Endothelial cell of umbilical vein (primary cell): Measurements from ENCODE around the gene AKR7A3. TPM values are rescaled to one million over a fixed set of nuclear protein-coding genes. Genes with fewer than 3 reads are reported as not detected.

ENCODE experiments used
- BruUV-seq: library from RNA; stranded (reverse); fragments of 400-500 nt; replicated peaks from 2 replicates; lab custom pipeline; 2021; lab: Mats Ljungman, UMichigan
- CTCF ChIA-PET: fragments of 300-600, 350-600 bp; sonication (Branson Sonifier 250); formaldehyde crosslinking; loops from one replicate; lab custom pipeline; 2021; ENCODE audit warnings: antibody characterized with exemption, inconsistent platforms; lab: Charles Lee
- POLR2A ChIA-PET: fragments of 300-600, 350-600 bp; sonication (Branson Sonifier 250); formaldehyde crosslinking; loops from one replicate; lab custom pipeline; 2021; ENCODE audit warnings: antibody characterized with exemption, inconsistent platforms; lab: Charles Lee
- DNase-seq: peaks from one replicate; pipeline ENCODE4 v3.0.0-alpha.2; 2011; ENCODE audit warnings: low read depth, low spot score
- FAIRE-seq: peaks from 2 replicates; lab custom pipeline; 2011; peaks lifted over from hg19 to GRCh38; lab: Jason Lieb, UNC
- H2AFZ ChIP-seq: 2 replicates; pipeline ENCODE4 v1.6.0; 2012; ENCODE audit warnings: low read depth, low read length, control low read depth, inconsistent platforms
- H3K27ac ChIP-seq: 2 replicates; pipeline ENCODE4 v1.5.1; 2011; ENCODE audit warnings: low read depth, mild to moderate bottlenecking, control low read depth, low read length, moderate library complexity; ENCODE audit not compliant: insufficient read depth
- H3K27me3 ChIP-seq, 2 experiments: 2 replicates each; pipeline versions ENCODE4 v1.6.0 to v1.6.1; 2011; ENCODE audit warnings: low read length in 2 of 2, mixed read lengths in 1 of 2; ENCODE audit not compliant: control insufficient read depth in 2 of 2, insufficient read depth in 2 of 2
- H3K36me3 ChIP-seq, 2 experiments: 2 replicates in 1 of 2; 3 replicates in 1 of 2; pipeline ENCODE4 v1.5.1; 2011; ENCODE audit warnings: low read length in 2 of 2, mild to moderate bottlenecking in 1 of 2, moderate library complexity in 1 of 2; ENCODE audit not compliant: control insufficient read depth in 2 of 2, insufficient read depth in 2 of 2; ENCODE audit errors: extremely low read depth in 1 of 2
- H3K4me1 ChIP-seq: 3 replicates; pipeline ENCODE4 v1.5.1; 2011; ENCODE audit warnings: mild to moderate bottlenecking, low read length; ENCODE audit not compliant: control insufficient read depth, insufficient read depth; ENCODE audit errors: extremely low read depth
- H3K4me2 ChIP-seq: 2 replicates; pipeline ENCODE4 v1.6.1; 2011; ENCODE audit warnings: low read length, control low read depth, mixed read lengths; ENCODE audit not compliant: insufficient read depth
- H3K4me3 ChIP-seq, 3 experiments: fragments of 200-600 bp in 1 of 3; sonication (generic), shearing (Covaris generic) in 1 of 3; replicated peaks in 1 of 3; 2 replicates each; pipeline ENCODE4 v1.5.1; 2011 to 2016; ENCODE audit warnings: control low read depth in 3 of 3, low read length in 3 of 3, mild to moderate bottlenecking in 2 of 3, inconsistent platforms in 1 of 3, low read depth in 1 of 3, moderate library complexity in 1 of 3; ENCODE audit not compliant: insufficient read depth in 1 of 3
- H3K79me2 ChIP-seq: 2 replicates; pipeline ENCODE4 v1.6.0; 2012; ENCODE audit warnings: low read length, inconsistent platforms; ENCODE audit not compliant: control insufficient read depth, insufficient read depth
- H3K9ac ChIP-seq: replicated peaks from 2 replicates; pipeline ENCODE3; 2011; ENCODE audit warnings: low read length, control low read depth; ENCODE audit not compliant: insufficient read depth; ENCODE audit errors: extremely low read depth
- H3K9me1 ChIP-seq: replicated peaks from 3 replicates; pipeline ENCODE4 v1.6.0; 2011; ENCODE audit warnings: mild to moderate bottlenecking, low read length; ENCODE audit not compliant: control insufficient read depth, insufficient read depth; ENCODE audit errors: extremely low read depth
- H3K9me3 ChIP-seq: replicated peaks from 2 replicates; pipeline ENCODE4 v1.5.1; 2012; ENCODE audit warnings: low read length, inconsistent platforms; ENCODE audit not compliant: control insufficient read depth, insufficient read depth
- H4K20me1 ChIP-seq: replicated peaks from 2 replicates; pipeline ENCODE3; 2011; ENCODE audit warnings: mild to moderate bottlenecking, low read length; ENCODE audit not compliant: control insufficient read depth, insufficient read depth; ENCODE audit errors: extremely low read depth
- GATA2 ChIP-seq: IDR thresholded peaks from 2 replicates; pipeline ENCODE4 v1.7.0; 2011; ENCODE audit warnings: low read depth, mild to moderate bottlenecking, moderate library complexity, mixed read lengths, low read length; ENCODE audit not compliant: insufficient read length, insufficient read depth
- JUN ChIP-seq: IDR thresholded peaks from 2 replicates; pipeline ENCODE4 v1.6.1; 2011; ENCODE audit warnings: borderline replicate concordance, low read depth; ENCODE audit not compliant: insufficient read length, insufficient read depth
- MYC ChIP-seq: IDR thresholded peaks from one replicate; pipeline ENCODE4 v1.6.1; 2011; ENCODE audit warnings: mild to moderate bottlenecking, low read depth, low read length
- POLR2A ChIP-seq: IDR thresholded peaks from 2 replicates; pipeline ENCODE4 v1.6.1; 2012; ENCODE audit warnings: low read depth, mild to moderate bottlenecking, control low read depth, low read length
- POLR2AphosphoS5 ChIP-seq: IDR thresholded peaks from 2 replicates; pipeline ENCODE4 v1.6.1; 2012; ENCODE audit warnings: low read depth, mild to moderate bottlenecking, control low read depth, low read length, moderate library complexity; ENCODE audit not compliant: insufficient read depth
- dilution Hi-C: fragments of 300-500 bp; cut with MboI; formaldehyde crosslinking; loops from one replicate; pipeline ENCODE4 v1.15.0; 2019; ENCODE audit warnings: low sequenced_read_pairs; ENCODE audit not compliant: extremely low pct_ligation_motif_present
- intact Hi-C: fragments of 100-400 bp; cut with micrococcal nuclease; formaldehyde crosslinking; loops from one replicate; pipeline ENCODE4 v1.10.0; 2022
- polyA plus RNA-seq, 4 experiments: library from polyadenylated mRNA; depleted of rRNA in 3 of 4; stranded (reverse) in 3 of 4; unstranded in 1 of 4; fragments of >200 nt; gene quantifications; 2 replicates each; pipeline versions ENCODE4 v1.2.1 to v1.2.3, GENCODE V29; 2011 to 2012; ENCODE audit warnings: missing spikeins in 1 of 4
- total RNA-seq: library from RNA; stranded (reverse); gene quantifications from 2 replicates; pipeline ENCODE4 v1.2.3, GENCODE V29; 2021
- TF ChIP-seq, protein P1 (sequence below): IDR thresholded peaks from 2 replicates; pipeline ENCODE4 v1.6.1; 2011; ENCODE audit not compliant: insufficient read depth, insufficient read length
- TF ChIP-seq, protein P2 (sequence below), 2 donors: IDR thresholded peaks; 1 replicate in 1 of 2; 2 replicates in 1 of 2; pipeline ENCODE4 v1.5.1; 2011; ENCODE audit warnings: low read length in 2 of 2, mild to moderate bottlenecking in 2 of 2, moderate library complexity in 2 of 2, control low read depth in 1 of 2, inconsistent platforms in 1 of 2, low read depth in 1 of 2; ENCODE audit not compliant: insufficient read depth in 1 of 2; ENCODE audit errors: extremely low read depth in 1 of 2

Gene AKR7A3
- total and polyA plus RNA-seq, 2 donors (not counting 3 experiments of a cell fraction or from before 2014, with no cell fraction given): 0.49 to 0.50 TPM

DNA sequence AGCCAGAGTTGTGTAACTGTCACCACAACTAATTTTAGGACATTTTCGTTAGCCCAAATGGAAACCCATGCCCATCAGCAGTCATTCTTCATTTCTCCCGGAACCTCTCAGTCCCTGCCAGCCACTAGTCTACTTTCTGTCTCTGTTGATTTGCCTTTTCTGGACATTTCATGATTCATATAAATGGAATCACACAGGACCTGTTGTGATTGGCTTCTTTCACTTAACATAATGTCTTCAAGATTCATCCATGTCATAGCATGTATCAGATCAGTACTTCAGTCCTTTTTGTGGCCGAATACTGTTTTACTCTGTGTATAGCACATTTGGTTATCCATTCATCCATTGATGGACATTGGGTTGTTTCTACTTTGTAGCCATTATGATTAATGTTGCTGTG is 30.6 kb upstream of the AKR7A3 start:
- H3K9me3 ChIP-seq: no peaks in the 10 kb centered on the region
- dilution Hi-C loops (no loop called here), intact Hi-C loops (no loop called here)
- H4K20me1 ChIP-seq: no peaks in the 10 kb centered on the region
- DNase-seq: no peak
- H3K27me3 ChIP-seq: no peaks in the 10 kb centered on the region
- no peak overlapping the region for H3K4me2 ChIP-seq
- H3K4me3 ChIP-seq: no peak overlapping the region
- H3K4me1 ChIP-seq: peaks cover 8% of the 10 kb centered on the region
- POLR2A ChIA-PET: interaction anchor here (0.6 kb wide), 1 partner anchor 23 kb away, joined by 7 read pairs; no protein-coding TSS in a partner anchor
- H3K9me1 ChIP-seq: no peaks in the 10 kb centered on the region
- H3K27ac ChIP-seq: no peak overlapping the region
- no peak for FAIRE-seq
- no peak overlapping the region for H3K9ac ChIP-seq
- H3K79me2 ChIP-seq: no peaks in the 10 kb centered on the region
- no TSS peak for BruUV-seq
- H3K36me3 ChIP-seq: peaks cover 2 to 9% of the 10 kb centered on the region in 2 experiments
- TF ChIP-seq GATA2 (no peak), MYC (no peak), POLR2A (no peak), POLR2AphosphoS5 (no peak), JUN (no peak)
- TF ChIP-seq, protein P1, sequence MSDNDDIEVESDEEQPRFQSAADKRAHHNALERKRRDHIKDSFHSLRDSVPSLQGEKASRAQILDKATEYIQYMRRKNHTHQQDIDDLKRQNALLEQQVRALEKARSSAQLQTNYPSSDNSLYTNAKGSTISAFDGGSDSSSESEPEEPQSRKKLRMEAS: no peak
- TF ChIP-seq, protein P2, sequence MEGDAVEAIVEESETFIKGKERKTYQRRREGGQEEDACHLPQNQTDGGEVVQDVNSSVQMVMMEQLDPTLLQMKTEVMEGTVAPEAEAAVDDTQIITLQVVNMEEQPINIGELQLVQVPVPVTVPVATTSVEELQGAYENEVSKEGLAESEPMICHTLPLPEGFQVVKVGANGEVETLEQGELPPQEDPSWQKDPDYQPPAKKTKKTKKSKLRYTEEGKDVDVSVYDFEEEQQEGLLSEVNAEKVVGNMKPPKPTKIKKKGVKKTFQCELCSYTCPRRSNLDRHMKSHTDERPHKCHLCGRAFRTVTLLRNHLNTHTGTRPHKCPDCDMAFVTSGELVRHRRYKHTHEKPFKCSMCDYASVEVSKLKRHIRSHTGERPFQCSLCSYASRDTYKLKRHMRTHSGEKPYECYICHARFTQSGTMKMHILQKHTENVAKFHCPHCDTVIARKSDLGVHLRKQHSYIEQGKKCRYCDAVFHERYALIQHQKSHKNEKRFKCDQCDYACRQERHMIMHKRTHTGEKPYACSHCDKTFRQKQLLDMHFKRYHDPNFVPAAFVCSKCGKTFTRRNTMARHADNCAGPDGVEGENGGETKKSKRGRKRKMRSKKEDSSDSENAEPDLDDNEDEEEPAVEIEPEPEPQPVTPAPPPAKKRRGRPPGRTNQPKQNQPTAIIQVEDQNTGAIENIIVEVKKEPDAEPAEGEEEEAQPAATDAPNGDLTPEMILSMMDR (IDR thresholded peaks at IDR 0.05; ENCODE audit: extremely low read depth in 1 of 2, insufficient read depth in 1 of 2, low read depth in 1 of 2, low read length in 2 of 2): no peak
- no peak overlapping the region for H2AFZ ChIP-seq
- CTCF ChIA-PET: no interaction called here
